ENCODE measurements around the gene TTC9C. TPM values are rescaled to one million over a fixed set of nuclear protein-coding genes. Genes with fewer than 3 reads are reported as not detected.

Gene TTC9C
- polyA plus RNA-seq, 1 donor, result 37.9 TPM

DNA sequence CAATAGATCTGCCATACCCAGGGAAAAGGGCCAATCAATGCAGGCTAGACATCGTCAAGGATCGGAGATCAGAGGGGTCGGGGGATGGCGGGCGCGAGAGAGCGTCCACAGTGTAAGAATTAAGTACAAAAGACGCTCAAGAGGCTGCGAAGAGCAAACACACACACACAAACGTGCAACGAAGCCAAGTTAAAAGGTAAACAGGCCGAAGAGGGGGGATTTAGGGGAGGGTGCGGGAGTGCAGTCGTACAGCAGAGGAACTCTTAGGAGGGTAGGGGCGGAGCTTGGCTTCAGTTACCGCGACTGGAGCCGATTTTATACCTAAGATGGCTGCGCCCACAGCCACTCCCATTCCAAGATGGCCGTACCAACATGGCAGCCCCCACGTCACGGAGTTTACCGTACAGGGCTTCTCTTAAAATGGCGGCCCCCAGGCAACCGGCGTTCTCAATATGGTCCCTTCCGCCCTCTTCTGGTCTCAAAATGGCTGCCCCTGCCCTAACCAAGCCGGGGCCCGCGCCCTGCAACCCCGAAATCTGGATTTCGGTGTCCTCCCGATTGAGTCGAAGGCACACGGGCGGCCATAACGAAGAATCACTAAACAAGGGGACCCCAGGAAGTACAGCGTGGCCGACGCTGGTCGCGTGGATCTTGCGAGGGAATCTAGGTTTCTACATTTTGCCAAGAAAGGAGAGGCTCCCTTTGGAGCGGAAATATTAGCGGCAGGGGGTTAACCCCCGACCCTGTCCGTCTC is 18.9 kb upstream of the TTC9C start:
- H3K36me3 ChIP-seq (ENCODE audit: control insufficient read depth, insufficient read depth, low read length), result peaks cover 29% of the 10 kb centered on the region
- no CpG with 5 or more reads among the region's 47 CpGs for WGBS (ENCODE audit: insufficient coverage, low lambda C conversion rate)
- H3K27me3 ChIP-seq (ENCODE audit: control insufficient read depth, insufficient read depth, low read length), result no peaks in the 10 kb centered on the region
- H3K4me3 ChIP-seq (ENCODE audit: low read length), result peak overlapping the region; percentile 69
- H3K27ac ChIP-seq (ENCODE audit: low read length), result peak overlapping the region; percentile 85
- DNase-seq, result peak; percentile 98 to 99
- H3K9me3 ChIP-seq (ENCODE audit: control insufficient read depth, low read depth, low read length), result no peaks in the 10 kb centered on the region
- peaks cover 72% of the 10 kb centered on the region for H3K4me1 ChIP-seq (ENCODE audit: control insufficient read depth, insufficient read depth, low read length)

DNA sequence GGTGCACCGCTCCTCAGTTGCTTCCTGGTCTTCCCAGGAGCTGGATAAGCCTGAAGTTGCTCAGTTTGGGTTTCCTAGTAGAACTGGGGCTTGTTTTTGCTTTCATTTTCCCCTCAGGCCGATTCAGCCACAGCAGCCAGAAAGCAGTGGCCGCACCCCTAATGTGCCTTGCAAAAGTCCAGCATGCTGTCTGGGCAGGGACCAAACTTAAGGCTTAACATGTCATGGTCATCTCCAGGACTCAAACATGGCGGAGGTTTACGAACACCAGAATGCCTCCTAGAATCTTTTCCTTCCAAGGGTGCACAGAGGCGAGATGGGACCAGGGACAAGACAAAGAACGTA is 18.3 kb upstream of the TTC9C start:
- peak overlapping the region; percentile 69 for H3K4me3 ChIP-seq (ENCODE audit: low read length)
- WGBS (ENCODE audit: insufficient coverage, low lambda C conversion rate), result no CpG with 5 or more reads among the region's 7 CpGs
- peak overlapping the region; percentile 85 for H3K27ac ChIP-seq (ENCODE audit: low read length)
- H3K36me3 ChIP-seq (ENCODE audit: control insufficient read depth, insufficient read depth, low read length), result peaks cover 33% of the 10 kb centered on the region
- no peaks in the 10 kb centered on the region for H3K9me3 ChIP-seq (ENCODE audit: control insufficient read depth, low read depth, low read length)
- H3K4me1 ChIP-seq (ENCODE audit: control insufficient read depth, insufficient read depth, low read length), result peaks cover 72% of the 10 kb centered on the region
- DNase-seq, result no peak
- H3K27me3 ChIP-seq (ENCODE audit: control insufficient read depth, insufficient read depth, low read length), result no peaks in the 10 kb centered on the region

DNA sequence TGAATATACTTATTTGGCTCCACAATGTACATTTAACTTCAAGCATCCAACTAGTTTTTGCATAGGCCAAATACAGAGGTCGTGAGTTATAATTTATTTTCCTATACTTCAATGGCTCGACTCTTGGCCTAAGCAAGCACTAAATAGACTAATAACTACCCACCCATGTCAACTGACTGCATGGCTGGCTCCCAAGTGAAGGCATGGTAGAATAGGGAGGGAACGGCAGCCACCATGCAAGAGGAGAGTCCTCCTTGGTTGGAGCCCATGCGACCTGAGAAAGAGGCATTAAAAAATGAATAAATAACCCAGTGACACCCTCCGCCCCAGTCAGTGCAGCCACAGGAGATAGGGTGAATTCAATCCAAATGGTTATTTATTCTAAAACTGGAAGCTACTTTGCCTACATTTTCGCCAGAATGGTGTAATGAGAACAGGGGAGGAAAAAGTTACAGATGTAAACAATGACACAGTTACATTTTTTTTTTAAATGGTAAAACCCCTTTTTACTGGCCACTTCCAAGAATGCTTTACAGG is 15.9 kb upstream of the TTC9C start:
- DNase-seq, result no peak
- peak overlapping the region; percentile 72 for H3K27ac ChIP-seq (ENCODE audit: low read length)
- WGBS (ENCODE audit: insufficient coverage, low lambda C conversion rate), result 80% methylated on average over 1 of the region's 6 CpGs
- H3K36me3 ChIP-seq (ENCODE audit: control insufficient read depth, insufficient read depth, low read length), result peaks cover 55% of the 10 kb centered on the region
- H3K9me3 ChIP-seq (ENCODE audit: control insufficient read depth, low read depth, low read length), result no peaks in the 10 kb centered on the region
- no peaks in the 10 kb centered on the region for H3K27me3 ChIP-seq (ENCODE audit: control insufficient read depth, insufficient read depth, low read length)
- H3K4me3 ChIP-seq (ENCODE audit: low read length), result no peak overlapping the region
- peaks cover 73% of the 10 kb centered on the region for H3K4me1 ChIP-seq (ENCODE audit: control insufficient read depth, insufficient read depth, low read length)

DNA sequence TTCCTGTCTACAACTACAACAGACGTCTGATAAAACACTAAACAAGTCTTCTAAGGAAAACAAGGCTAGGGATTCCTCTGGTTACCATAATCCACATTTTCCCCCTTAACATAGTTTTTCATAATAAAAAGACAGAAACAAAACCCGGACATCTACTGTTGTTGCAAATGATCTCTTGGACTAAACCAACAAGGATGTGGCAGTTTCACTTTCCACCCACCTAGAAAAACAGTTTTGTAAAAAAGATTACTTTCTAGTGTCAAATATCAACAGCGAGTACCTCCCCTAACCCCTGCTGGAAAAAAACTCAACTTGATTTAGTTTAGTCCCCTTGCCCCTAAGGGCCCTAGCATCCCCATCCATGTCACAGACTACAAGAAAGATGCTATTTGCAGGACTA is 15.4 kb upstream of the TTC9C start:
- H3K4me1 ChIP-seq (ENCODE audit: control insufficient read depth, insufficient read depth, low read length), result peaks cover 68% of the 10 kb centered on the region
- 33% methylated on average over 2 of the region's 3 CpGs for WGBS (ENCODE audit: insufficient coverage, low lambda C conversion rate)

DNA sequence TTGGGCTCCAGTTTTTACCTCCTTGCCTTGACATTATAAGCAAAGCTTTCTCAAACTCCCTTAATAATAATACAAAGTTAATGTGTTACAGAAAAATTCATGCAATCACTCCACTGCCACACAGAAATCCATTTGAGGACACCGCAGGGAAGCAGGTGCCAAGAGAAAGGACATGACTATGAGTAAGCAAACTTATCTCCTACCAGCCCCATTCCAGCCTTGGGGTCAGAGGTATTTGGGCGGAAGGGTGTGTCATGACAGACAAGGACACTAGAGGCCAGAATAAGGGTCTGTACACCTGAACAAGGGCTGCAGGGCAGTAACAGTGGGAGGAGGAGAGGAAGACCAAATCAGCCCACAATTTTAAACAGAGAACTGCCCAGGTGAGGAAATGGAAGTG is 14.9 kb upstream of the TTC9C start:
- Histone ChIP-seq H3K27ac (ENCODE audit: low read length) (peak overlapping the region; percentile 72), H3K4me1 (ENCODE audit: control insufficient read depth, insufficient read depth, low read length) (peaks cover 64% of the 10 kb centered on the region), H3K27me3 (ENCODE audit: control insufficient read depth, insufficient read depth, low read length) (no peaks in the 10 kb centered on the region), H3K4me3 (ENCODE audit: low read length) (no peak overlapping the region), H3K9me3 (ENCODE audit: control insufficient read depth, low read depth, low read length) (no peaks in the 10 kb centered on the region), H3K36me3 (ENCODE audit: control insufficient read depth, insufficient read depth, low read length) (peaks cover 62% of the 10 kb centered on the region)
- no CpG with 5 or more reads among the region's 2 CpGs for WGBS (ENCODE audit: insufficient coverage, low lambda C conversion rate)
- DNase-seq, result peak; percentile 90 to 94

More for the DNA sequence above, 15.4 kb upstream of the TTC9C start:
- H3K36me3 ChIP-seq (ENCODE audit: control insufficient read depth, insufficient read depth, low read length), result peaks cover 58% of the 10 kb centered on the region
- DNase-seq, result peak in 1 of 2 donors; percentile 42
- H3K9me3 ChIP-seq (ENCODE audit: control insufficient read depth, low read depth, low read length), result no peaks in the 10 kb centered on the region
- H3K4me3 ChIP-seq (ENCODE audit: low read length), result no peak overlapping the region
- peak overlapping the region; percentile 72 for H3K27ac ChIP-seq (ENCODE audit: low read length)
- no peaks in the 10 kb centered on the region for H3K27me3 ChIP-seq (ENCODE audit: control insufficient read depth, insufficient read depth, low read length)

DNA sequence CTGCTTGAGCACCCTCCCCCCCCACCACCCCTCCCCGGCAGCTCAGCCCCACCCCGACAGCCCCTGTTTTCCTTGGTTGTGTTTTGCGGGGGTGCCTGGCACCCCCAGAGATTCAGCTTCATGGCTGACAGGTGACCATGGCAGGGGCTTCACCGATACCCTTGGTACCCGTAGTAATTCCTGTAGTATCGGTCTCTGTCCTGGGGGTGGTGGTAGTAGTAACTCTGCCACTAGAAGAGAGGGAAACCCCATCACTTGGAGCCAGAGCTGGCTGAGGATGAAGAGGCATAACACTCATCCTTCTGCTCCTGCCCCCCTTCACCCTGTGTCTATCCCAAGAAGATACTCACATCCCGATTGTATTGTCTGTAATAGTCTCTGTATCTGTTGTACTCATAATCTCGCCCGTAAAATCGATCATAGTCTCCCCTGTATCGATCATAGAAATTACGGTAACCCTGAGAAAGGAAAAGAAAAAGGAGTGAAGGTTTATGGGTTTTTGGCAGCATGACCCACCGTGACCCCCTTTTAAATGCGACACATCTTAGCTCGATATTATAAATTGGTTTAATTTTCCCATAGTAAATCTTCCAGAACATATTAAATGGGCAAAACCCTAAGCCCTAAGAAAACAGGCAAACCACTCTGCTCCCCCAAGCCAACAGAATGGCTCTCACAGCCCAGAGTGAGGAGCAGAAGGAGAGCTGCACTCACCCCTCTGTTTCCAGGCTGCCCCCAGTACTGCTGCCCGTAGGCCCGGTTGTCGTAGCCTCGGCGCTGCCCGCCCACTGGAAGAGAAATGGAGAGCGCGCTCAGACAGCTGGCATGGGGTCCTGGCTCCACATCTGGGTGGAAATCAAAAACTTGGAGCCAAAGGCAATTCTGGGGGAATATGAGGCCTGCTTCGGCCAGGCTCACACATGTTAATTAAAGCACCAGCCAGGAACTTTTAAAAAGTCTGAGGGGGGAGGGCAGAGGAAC is 12.8 kb upstream of the TTC9C start:
- H3K4me1 ChIP-seq (ENCODE audit: control insufficient read depth, insufficient read depth, low read length), result peaks cover 51% of the 10 kb centered on the region
- no peak overlapping the region for H3K27ac ChIP-seq (ENCODE audit: low read length)
- 96% methylated on average over 5 of the region's 24 CpGs for WGBS (ENCODE audit: insufficient coverage, low lambda C conversion rate)
- H3K36me3 ChIP-seq (ENCODE audit: control insufficient read depth, insufficient read depth, low read length), result peaks cover 79% of the 10 kb centered on the region
- H3K9me3 ChIP-seq (ENCODE audit: control insufficient read depth, low read depth, low read length), result no peaks in the 10 kb centered on the region
- no peak overlapping the region for H3K4me3 ChIP-seq (ENCODE audit: low read length)
- H3K27me3 ChIP-seq (ENCODE audit: control insufficient read depth, insufficient read depth, low read length), result no peaks in the 10 kb centered on the region
- DNase-seq, result no peak

DNA sequence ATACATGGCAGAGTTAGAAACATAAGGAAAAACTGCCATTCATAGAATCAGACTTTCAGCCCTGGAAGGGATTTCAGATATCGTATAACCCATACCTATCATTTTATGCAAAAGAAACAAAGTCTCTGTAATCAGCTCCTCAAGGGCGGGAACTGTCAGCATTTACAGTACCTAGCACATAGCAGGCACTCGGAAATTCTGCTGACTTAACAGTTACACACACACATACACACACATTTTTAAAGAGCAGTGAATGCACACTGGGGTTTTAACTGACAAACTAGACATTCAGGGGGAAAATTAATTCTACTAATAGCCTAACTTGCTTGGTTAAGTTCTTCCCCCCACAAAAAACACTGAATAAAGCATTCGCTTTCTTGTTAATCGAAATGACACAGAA is 12.1 kb upstream of the TTC9C start:
- 100% methylated on average over 2 of the region's 5 CpGs for WGBS (ENCODE audit: insufficient coverage, low lambda C conversion rate)
- DNase-seq, result peak in 1 of 2 donors; percentile 49

DNA sequence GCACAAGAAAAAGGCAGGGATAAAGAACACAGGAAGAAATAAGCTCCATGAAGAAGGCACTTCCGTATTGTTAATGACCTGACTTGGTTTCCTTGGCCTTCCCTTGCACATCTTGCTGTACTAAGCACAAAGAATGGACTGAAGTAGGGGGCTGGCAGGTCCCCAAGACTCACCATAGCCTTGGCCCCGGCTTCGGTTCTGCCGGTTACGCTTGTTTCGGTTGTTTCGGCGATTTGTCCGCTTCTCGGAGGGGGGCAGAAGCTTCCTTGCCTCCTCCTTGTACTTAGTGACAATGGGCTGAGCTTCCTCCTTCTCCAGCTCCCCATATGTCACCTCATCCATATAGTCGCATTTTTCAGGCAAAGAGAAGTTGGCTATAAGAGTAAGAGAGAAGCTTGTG is 11.5 kb upstream of the TTC9C start:
- Histone ChIP-seq H3K4me1 (ENCODE audit: control insufficient read depth, insufficient read depth, low read length) (peaks cover 44% of the 10 kb centered on the region), H3K27ac (ENCODE audit: low read length) (no peak overlapping the region), H3K4me3 (ENCODE audit: low read length) (no peak overlapping the region), H3K36me3 (ENCODE audit: control insufficient read depth, insufficient read depth, low read length) (peaks cover 82% of the 10 kb centered on the region), H3K9me3 (ENCODE audit: control insufficient read depth, low read depth, low read length) (no peaks in the 10 kb centered on the region), H3K27me3 (ENCODE audit: control insufficient read depth, insufficient read depth, low read length) (no peaks in the 10 kb centered on the region)
- WGBS (ENCODE audit: insufficient coverage, low lambda C conversion rate), result 100% methylated on average over 9 of the region's 11 CpGs
- no peak for DNase-seq

More for the DNA sequence above, 12.1 kb upstream of the TTC9C start:
- Histone ChIP-seq H3K4me1 (ENCODE audit: control insufficient read depth, insufficient read depth, low read length) (peaks cover 50% of the 10 kb centered on the region), H3K4me3 (ENCODE audit: low read length) (no peak overlapping the region), H3K27ac (ENCODE audit: low read length) (no peak overlapping the region), H3K36me3 (ENCODE audit: control insufficient read depth, insufficient read depth, low read length) (peaks cover 81% of the 10 kb centered on the region), H3K9me3 (ENCODE audit: control insufficient read depth, low read depth, low read length) (no peaks in the 10 kb centered on the region), H3K27me3 (ENCODE audit: control insufficient read depth, insufficient read depth, low read length) (no peaks in the 10 kb centered on the region)

DNA sequence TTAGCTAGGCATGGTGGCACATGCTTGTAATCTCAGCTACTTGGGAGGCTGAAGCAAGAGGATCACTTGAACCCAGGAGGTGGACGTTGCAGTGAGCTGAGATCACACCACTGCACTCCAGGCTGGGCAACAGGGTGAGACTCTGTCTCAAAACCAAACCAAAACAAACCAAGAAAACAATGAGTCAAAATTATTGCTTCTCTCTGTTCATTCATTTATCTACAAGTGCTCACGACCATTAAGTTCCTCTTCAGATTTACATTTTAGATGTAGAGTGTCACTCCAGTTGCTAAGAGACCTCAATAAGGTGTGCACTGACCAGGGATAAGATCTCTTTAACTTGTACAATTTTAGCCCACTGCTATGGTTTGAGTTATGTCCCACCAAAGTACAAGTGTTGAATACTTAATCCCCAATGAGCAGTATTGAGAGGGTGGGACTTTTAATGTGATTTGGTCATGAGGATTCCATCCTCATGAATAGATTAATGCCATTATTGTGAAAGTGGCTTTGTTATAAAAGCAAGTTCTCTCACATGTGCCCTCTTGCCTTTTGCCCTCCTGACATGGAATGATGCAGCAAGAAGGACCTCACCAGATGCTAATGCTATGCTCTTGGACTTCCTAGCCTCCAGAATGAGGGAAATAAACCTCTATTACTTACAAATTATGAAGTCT is 8.8 kb upstream of the TTC9C start:
- H3K9me3 ChIP-seq (ENCODE audit: control insufficient read depth, low read depth, low read length), result no peaks in the 10 kb centered on the region
- peaks cover 93% of the 10 kb centered on the region for H3K36me3 ChIP-seq (ENCODE audit: control insufficient read depth, insufficient read depth, low read length)
- peaks cover 21% of the 10 kb centered on the region for H3K4me1 ChIP-seq (ENCODE audit: control insufficient read depth, insufficient read depth, low read length)
- H3K27ac ChIP-seq (ENCODE audit: low read length), result no peak overlapping the region
- H3K27me3 ChIP-seq (ENCODE audit: control insufficient read depth, insufficient read depth, low read length), result no peaks in the 10 kb centered on the region
- WGBS (ENCODE audit: insufficient coverage, low lambda C conversion rate), result no CpG with 5 or more reads among the region's 2 CpGs
- no peak for DNase-seq
- H3K4me3 ChIP-seq (ENCODE audit: low read length), result no peak overlapping the region

DNA sequence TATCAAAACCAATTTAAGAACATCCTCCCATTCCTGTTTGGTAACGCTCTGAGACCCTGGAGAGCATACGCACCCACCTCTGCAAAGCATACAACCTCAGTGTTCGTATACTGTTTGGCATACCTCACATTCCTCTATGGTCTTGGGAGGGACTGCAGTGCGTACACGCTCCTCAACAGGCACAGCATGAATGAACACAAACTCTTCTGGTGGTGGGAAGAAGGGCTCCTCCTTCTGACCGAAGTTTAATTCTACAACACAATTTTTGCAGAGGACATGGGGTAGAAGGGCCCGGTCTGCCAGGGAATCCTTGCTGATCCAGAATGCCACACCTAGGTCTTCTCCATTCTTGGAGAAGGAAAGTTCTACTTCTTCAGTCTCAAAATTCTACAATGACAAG is 6.3 kb upstream of the TTC9C start:
- H3K9me3 ChIP-seq (ENCODE audit: control insufficient read depth, low read depth, low read length), result no peaks in the 10 kb centered on the region
- peaks cover under 1% of the 10 kb centered on the region for H3K4me1 ChIP-seq (ENCODE audit: control insufficient read depth, insufficient read depth, low read length)
- DNase-seq, result no peak
- H3K4me3 ChIP-seq (ENCODE audit: low read length), result no peak overlapping the region
- H3K27ac ChIP-seq (ENCODE audit: low read length), result no peak overlapping the region
- H3K36me3 ChIP-seq (ENCODE audit: control insufficient read depth, insufficient read depth, low read length), result peaks cover 70% of the 10 kb centered on the region
- H3K27me3 ChIP-seq (ENCODE audit: control insufficient read depth, insufficient read depth, low read length), result no peaks in the 10 kb centered on the region
- 80% methylated on average over 1 of the region's 7 CpGs for WGBS (ENCODE audit: insufficient coverage, low lambda C conversion rate)
